HEK293T (cell line): Measurements from ENCODE around the gene STXBP5.
A peak's percentile ranks its signal among the peaks of the same experiment; 100 is the strongest.

Experiments
- CTCF ChIA-PET: fragments of 350-600 bp; formaldehyde crosslinking; extraction: SDS; loops from one replicate; lab custom pipeline; 2021; ENCODE audit warnings: antibody characterized with exemption, inconsistent platforms; lab: Yijun Ruan, JAX
- POLR2A ChIA-PET: fragments of 350-600 bp; formaldehyde crosslinking; extraction: SDS; loops from one replicate; lab custom pipeline; 2020; ENCODE audit warnings: antibody characterized with exemption, inconsistent platforms; lab: Yijun Ruan, JAX
- DNase-seq: peaks from one replicate; pipeline ENCODE4 v3.0.0; 2012; ENCODE audit warnings: mixed read lengths; ENCODE audit errors: extremely low spot score
- ARNT ChIP-seq: fragments of 450-650 bp; IDR thresholded peaks from 2 replicates; pipeline ENCODE4 v1.6.1; 2017; ENCODE audit warnings: mild to moderate bottlenecking
- BHLHE40 ChIP-seq: fragments of 450-650 bp; IDR thresholded peaks from 2 replicates; pipeline ENCODE4 v1.6.1; 2016; ENCODE audit warnings: mild to moderate bottlenecking, moderate library complexity, borderline replicate concordance
- CTBP1 ChIP-seq: fragments of 450-650 bp; IDR thresholded peaks from 2 replicates; pipeline ENCODE4 v1.6.1; 2016; ENCODE audit warnings: borderline replicate concordance
- ELF4 ChIP-seq: fragments of 450-650 bp; IDR thresholded peaks from 2 replicates; pipeline ENCODE4 v1.6.1; 2017; ENCODE audit warnings: antibody characterized with exemption
- FOXA1 ChIP-seq: fragments of 450-650 bp; IDR thresholded peaks from 2 replicates; pipeline ENCODE4 v1.6.1; 2016; ENCODE audit warnings: mild to moderate bottlenecking
- FOXK2 ChIP-seq: fragments of 450-650 bp; IDR thresholded peaks from 2 replicates; pipeline ENCODE4 v1.6.1; 2016; ENCODE audit warnings: mild to moderate bottlenecking
- FOXM1 ChIP-seq: fragments of 450-650 bp; IDR thresholded peaks from 2 replicates; pipeline ENCODE4 v1.6.1; 2017; ENCODE audit warnings: mild to moderate bottlenecking, borderline replicate concordance
- HDGF ChIP-seq: fragments of 450-650 bp; IDR thresholded peaks from 2 replicates; pipeline ENCODE4 v1.6.1; 2017; ENCODE audit warnings: antibody characterized with exemption, borderline replicate concordance
- L3MBTL2 ChIP-seq: fragments of 450-650 bp; conservative IDR thresholded peaks from 2 replicates; pipeline ENCODE4 v1.6.1; 2016; ENCODE audit warnings: mild to moderate bottlenecking
- LEF1 ChIP-seq: fragments of 450-650 bp; IDR thresholded peaks from 2 replicates; pipeline ENCODE4 v1.6.1; 2017; ENCODE audit warnings: mild to moderate bottlenecking, borderline replicate concordance
- NFRKB ChIP-seq: fragments of 450-650 bp; IDR thresholded peaks from 2 replicates; pipeline ENCODE4 v1.6.1; 2016; ENCODE audit warnings: mild to moderate bottlenecking, moderate library complexity
- SP1 ChIP-seq: fragments of 450-650 bp; IDR thresholded peaks from 2 replicates; pipeline ENCODE4 v1.6.1; 2017
- SUZ12 ChIP-seq: fragments of 450-650 bp; IDR thresholded peaks from 2 replicates; pipeline ENCODE4 v1.6.1; 2016; ENCODE audit warnings: mild to moderate bottlenecking
- TARDBP ChIP-seq: fragments of 450-650 bp; IDR thresholded peaks from 2 replicates; pipeline ENCODE4 v1.6.1; 2016
- ZNF384 ChIP-seq: fragments of 450-650 bp; IDR thresholded peaks from 2 replicates; pipeline ENCODE4 v1.6.1; 2016
- TF ChIP-seq, protein P1 (sequence below): fragments of 450-650 bp; IDR thresholded peaks from 2 replicates; pipeline ENCODE4 v1.6.1; 2016

The STXBP5 gene

GRCh38 chr6:147159536-147160374, 44.5 kb upstream of the STXBP5 start:
- no peak for TF ChIP-seq CTBP1
- TF ChIP-seq, protein P1, sequence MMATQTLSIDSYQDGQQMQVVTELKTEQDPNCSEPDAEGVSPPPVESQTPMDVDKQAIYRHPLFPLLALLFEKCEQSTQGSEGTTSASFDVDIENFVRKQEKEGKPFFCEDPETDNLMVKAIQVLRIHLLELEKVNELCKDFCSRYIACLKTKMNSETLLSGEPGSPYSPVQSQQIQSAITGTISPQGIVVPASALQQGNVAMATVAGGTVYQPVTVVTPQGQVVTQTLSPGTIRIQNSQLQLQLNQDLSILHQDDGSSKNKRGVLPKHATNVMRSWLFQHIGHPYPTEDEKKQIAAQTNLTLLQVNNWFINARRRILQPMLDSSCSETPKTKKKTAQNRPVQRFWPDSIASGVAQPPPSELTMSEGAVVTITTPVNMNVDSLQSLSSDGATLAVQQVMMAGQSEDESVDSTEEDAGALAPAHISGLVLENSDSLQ, result no peak
- no peak for TF ChIP-seq ELF4
- TF ChIP-seq TARDBP, result no peak
- no peak for TF ChIP-seq SUZ12
- no peak for TF ChIP-seq FOXM1
- TF ChIP-seq ARNT, result no peak
- no peak for TF ChIP-seq SP1
- no peak for TF ChIP-seq L3MBTL2
- no peak for TF ChIP-seq LEF1
- no peak for TF ChIP-seq NFRKB
- no peak for TF ChIP-seq ZNF384
- no peak for TF ChIP-seq FOXA1
- no peak for TF ChIP-seq BHLHE40
- no peak for TF ChIP-seq HDGF
- no peak for TF ChIP-seq FOXK2
- CTCF ChIA-PET, result no interaction called here

GRCh38 chr6:147160593-147160992, 43.6 kb upstream of the STXBP5 start:
- TF ChIP-seq NFRKB, result no peak
- TF ChIP-seq ZNF384, result no peak
- no peak for TF ChIP-seq CTBP1
- no peak for TF ChIP-seq FOXA1
- TF ChIP-seq HDGF, result no peak
- TF ChIP-seq ELF4, result no peak
- no peak for TF ChIP-seq FOXM1
- no peak for TF ChIP-seq TARDBP
- TF ChIP-seq, protein P1, result no peak
- no peak for TF ChIP-seq SUZ12
- no peak for TF ChIP-seq BHLHE40
- no peak for DNase-seq
- POLR2A ChIA-PET, result no interaction called here
- CTCF ChIA-PET, result no interaction called here

More at GRCh38 chr6:147159536-147160374, 44.5 kb upstream of the STXBP5 start:
- no peak for DNase-seq
- POLR2A ChIA-PET, result no interaction called here

- ChIA-PET CTCF (no interaction called here), POLR2A (no interaction called here)
- no peak for DNase-seq
- TF ChIP-seq ZNF384 (no peak), FOXA1 (no peak), HDGF (no peak), LEF1 (no peak), BHLHE40 (no peak), CTBP1 (no peak), SP1 (no peak), SUZ12 (no peak)
Measured at GRCh38 chr6:147161253-147161973, 42.8 kb upstream of the STXBP5 start.

GRCh38 chr6:147161974-147162495, 42.2 kb upstream of the STXBP5 start:
- TF ChIP-seq FOXK2 (no peak), FOXM1 (no peak)
- ChIA-PET CTCF (no interaction called here), POLR2A (no interaction called here)
- DNase-seq, result no peak

- TF ChIP-seq FOXM1 (no peak), BHLHE40 (no peak), ZNF384 (no peak), TARDBP (no peak), SP1 (no peak), CTBP1 (no peak), SUZ12 (no peak), FOXA1 (no peak), FOXK2 (no peak), ARNT (no peak), LEF1 (no peak), HDGF (no peak)
- TF ChIP-seq, protein P1, result no peak
- CTCF ChIA-PET, result no interaction called here
- DNase-seq, result no peak
- POLR2A ChIA-PET, result no interaction called here
Measured at GRCh38 chr6:147164761-147165160, 39.5 kb upstream of the STXBP5 start.

- ChIA-PET POLR2A (no interaction called here), CTCF (no interaction called here)
- no peak for TF ChIP-seq FOXA1
- TF ChIP-seq, protein P1, result 0 out of 2 replicates have a peak, but pooled peaks have one; percentile 8
- peak; percentile 15 for DNase-seq
Measured at GRCh38 chr6:147166360-147166944, 37.8 kb upstream of the STXBP5 start.
